ENCODE data around the gene FEN1.

Gene FEN1

DNA sequence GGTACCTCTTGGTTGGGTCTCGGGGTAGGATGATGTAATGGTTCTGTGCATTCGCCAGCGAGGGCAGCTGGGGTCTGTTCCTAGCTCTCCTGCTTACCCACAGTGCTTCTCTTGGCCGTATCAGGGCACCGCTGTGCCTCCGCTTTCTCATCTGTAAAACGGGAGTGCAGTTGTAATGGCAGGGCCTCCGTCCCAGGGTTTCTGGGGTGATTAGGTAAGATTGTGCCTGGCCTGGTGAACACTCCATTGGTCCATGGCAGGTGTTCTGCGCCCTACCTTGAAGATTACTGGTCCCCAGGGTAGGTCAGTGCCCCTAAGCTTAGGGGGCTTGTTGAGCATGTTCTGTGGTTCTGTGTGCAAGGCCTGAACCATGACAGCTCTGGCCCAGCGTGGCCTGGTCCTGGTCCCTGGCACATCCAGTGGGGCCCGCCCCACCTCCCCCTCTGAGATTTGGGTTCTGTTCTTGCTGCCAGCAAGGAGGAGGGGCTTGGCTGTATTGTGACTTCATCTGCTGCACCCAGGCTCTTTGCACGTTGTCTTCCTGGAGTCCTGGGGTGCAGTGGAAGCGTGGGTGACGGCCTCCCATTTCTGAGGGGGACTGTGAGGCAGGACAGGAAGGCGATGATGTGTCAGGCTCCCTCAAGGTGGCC is 35.4 kb upstream of the FEN1 start:
- no peak for DNase-seq

DNA sequence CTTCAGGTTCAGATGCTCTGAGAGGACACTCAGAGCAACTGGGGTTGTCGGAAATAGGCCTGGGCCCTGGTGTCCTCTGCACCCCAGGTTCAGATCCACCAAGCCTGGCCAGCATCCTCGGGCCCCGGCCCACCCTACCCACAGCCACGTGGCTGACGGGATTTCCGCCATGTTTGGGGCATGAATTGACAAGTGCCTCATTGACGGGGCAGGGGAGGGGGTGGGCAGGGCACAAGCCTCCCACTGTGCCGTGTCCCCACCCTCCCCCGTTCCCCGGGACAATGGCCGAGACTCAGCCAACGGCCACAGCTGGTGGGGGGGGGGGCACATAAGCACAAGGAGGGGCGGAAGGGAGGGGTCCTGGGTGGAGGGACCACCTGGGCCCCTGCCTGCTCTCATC is 31.8 kb upstream of the FEN1 start:
- DNase-seq, result no peak

DNA sequence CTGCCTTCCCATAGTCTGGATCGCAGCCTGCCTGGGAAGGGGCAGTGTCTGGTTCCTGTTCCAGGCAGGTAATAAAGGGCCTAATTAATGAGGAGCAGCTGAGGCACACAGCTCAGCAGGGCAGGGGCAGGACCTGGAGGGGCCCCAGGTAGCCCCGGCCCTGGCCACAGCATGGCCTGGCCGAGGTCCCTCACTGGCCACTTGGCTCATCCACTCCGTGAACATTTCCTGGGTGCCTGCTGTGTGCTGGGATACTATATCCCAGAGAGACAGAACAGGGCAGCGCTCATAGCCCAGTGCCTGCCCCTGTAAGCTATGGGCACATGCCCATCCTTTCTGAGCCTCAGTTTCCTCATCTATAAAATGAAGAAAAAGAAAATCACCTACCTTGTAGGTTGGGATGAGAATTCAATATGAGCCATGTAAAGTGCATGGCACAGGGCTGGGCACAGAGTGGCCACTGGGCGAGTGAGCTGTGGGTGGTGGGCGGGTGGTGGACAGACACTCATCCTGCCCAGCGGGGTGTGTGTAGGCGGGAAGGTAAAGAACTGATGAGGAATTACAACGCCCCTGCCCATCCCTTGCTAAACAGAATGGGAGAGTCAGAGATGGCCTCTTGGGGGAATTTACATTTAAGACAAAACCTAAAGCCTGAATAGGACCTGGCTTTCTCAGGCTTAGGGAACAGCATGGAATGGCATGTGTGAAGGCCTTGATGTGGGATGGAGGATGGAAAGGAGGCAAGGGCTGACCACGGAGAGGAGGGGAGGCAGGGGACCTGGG is 31.1 kb upstream of the FEN1 start:
- DNase-seq, result no peak

DNA sequence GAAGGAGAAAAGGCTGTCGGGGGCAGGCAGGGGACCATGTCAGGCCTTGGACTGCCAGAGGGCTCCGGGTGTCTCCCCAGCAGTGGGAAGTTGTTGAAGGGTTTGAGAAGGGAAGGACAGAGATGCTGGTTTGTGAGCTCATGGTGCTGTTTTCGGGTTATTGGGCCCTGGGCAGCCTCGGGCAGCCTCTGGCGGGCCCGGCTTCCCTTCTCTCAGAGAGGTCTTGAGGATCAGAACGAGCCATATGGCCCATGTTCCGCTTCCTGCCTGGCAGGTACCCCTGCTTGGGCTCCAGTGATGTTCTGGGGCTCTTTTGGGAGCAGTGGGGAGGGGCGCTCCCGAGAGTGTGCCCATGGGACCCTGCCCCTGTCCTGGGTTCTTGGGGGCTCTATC is 30.5 kb upstream of the FEN1 start:
- no peak for DNase-seq

DNA sequence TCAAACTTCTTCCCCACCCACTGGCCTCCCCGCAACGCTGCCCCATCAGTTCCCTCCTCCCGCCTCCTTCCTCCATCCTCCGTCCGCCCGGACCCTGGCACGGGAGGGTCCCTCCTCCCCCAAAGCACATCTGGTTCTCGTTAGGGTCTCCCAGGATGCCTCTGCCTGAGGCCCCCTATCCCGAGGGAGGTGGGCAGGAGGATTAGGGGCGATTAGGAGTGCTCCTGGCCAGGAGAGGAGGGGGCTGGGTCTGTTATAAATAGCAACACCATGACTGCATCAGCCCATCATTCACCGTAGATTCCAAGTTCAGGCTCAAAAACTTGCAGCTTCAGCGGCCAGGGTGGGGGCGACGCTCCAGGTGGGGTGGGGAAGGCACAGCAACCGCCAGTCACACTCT is 29.9 kb upstream of the FEN1 start:
- no peak for DNase-seq

DNA sequence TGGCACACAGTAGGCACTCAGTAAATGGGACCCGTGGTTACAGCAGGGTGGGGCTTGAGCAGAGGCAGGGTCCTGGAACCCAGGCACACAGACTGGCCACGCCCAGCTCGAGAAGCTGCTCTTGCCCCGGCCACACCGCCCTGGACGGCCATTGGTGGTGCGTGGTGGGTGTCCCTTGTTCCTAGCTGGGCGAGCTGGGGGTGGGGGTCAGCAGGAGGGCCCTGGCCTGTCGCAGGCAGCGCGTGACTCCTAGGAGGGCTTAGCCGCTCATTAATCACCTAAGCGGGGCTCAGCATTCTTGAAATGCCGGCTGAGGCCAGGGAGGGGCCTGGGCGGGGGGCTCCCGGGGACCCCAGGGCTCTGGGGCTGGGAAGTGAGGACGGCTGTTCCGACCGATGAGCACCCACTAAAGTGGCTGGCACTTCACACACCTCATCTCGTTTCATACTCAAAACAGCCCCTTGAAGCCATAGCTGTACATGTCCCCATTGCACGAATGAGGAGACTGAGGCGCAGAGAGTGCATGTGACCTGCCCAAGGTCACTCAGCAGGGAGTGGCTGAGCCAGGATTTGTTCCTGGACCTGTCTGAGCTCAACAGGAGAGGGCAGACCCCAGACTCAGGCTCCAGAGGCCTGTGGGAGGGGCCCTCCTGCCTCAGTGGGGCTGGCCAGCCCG is 28.6 kb upstream of the FEN1 start:
- DNase-seq, result no peak

DNA sequence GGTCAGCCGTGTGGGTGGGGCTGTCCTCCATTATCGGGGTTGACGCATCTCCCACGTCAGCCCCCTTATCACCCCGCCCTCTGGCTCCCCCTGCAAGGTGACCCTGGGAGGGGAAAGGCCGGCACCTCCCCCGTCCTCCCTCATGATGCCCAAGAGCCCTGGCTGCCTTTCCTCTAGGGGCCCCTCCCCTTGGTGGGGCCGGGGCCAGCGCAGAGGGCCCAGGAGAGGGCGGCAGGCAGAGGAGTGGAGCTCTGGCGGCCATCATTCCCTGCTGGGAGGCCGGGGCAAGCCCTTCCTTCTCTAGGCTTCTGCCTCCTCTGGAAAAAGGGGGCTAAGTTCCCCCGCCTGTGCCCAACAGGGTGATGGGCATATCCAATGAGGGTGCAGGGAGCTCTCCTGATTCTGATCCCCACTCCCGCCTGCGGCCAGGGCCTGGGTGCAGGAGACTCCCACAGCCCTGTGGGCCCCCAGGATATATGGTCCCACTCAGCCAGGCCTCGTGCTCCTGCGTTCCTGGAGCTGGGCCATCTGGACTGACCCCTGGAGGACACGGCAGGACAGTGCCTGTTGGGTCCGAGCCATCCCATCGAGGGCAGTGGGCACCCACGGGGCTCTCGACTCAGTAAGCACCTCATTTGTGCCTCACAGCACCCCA is 28.0 kb upstream of the FEN1 start:
- no peak for DNase-seq

DNA sequence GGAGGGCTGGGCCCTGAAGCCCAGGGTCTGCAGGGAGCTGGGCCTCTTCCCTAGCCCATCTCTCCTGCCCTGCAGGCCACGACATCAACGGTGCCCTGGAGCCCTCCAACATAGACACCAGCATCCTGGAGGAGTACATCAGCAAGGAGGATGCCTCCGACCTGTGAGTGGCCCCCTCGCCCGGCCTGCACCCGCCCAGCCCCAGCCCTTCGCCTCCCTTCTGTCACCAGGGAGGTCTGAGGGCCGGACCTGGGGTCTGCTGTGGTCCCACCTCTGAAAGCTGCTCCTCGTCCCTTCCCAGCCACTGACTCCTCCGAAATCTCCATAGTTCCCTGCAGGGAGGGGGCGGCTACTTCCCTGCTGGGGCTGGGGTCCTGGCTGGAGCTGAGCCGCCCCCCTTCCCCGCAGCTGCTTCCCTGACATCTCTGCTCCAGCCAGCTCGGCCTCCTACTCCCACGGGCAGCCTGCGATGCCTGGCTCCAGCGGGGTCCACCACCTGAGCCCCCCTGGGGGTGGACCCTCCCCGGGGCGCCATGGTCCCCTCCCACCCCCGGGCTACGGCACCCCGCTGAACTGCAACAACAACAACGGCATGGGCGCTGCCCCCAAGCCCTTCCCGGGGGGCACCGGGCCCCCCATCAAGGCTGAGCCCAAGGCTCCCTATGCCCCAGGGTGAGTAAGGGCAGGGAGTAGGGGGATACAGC is 27.0 kb upstream of the FEN1 start:
- no peak for DNase-seq

DNA sequence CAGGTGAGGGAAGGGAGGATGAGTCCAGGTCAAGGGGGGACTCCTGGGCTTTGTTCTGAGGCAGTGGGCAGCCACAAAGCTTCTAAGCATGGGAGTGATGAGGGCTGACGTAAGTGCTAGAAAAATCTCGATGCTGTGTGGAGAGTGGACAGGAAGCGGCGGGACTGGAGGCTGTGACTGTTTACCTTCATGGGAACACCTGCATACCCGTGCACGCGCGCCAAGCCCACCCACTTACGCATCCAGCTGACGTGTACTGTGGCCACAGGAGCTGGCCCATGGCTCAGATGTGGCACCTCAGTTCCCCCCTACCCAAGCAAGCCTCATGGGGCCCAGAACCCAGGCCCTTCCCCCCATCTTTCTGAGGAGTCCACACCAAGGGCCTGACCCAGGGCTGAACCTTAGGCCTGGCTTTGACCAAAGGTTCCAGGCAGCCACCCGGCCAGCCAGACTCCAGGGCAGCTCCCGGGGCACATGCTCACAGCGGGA is 26.3 kb upstream of the FEN1 start:
- no peak for DNase-seq

DNA sequence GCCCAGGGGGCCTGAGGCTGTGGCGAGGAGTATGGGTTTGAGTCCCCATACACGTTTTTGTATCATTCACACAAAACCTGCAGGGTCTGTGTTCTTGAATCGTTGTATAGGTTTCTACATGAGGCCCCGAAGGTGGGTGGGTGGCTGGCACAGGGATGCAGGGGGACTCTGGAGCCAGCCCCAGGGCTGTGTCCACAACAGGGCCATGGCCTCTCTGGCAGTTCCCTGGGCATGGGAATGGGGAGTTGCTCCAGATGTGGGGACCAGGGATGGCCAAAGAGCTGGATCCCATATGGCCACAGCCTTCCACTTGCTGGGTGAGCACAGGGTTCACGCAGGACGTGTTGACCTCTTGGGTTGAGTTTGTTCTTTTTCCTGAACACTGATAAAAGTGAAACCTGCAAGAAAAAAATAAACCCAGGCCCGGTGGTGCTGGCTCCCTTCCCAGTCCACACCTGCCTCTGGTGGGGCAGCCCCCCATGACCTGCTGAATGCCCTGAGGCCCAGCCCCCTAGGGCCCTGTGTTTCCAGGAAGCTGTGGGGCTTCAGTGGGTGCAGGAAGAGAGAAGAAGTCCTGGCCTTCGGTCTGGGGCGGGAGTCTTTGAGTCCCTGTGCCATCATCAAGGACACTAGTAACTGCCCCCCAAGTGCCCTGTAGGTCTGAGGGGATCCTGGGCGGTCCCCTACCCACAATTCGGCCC is 24.2 kb upstream of the FEN1 start:
- no peak for DNase-seq

DNA sequence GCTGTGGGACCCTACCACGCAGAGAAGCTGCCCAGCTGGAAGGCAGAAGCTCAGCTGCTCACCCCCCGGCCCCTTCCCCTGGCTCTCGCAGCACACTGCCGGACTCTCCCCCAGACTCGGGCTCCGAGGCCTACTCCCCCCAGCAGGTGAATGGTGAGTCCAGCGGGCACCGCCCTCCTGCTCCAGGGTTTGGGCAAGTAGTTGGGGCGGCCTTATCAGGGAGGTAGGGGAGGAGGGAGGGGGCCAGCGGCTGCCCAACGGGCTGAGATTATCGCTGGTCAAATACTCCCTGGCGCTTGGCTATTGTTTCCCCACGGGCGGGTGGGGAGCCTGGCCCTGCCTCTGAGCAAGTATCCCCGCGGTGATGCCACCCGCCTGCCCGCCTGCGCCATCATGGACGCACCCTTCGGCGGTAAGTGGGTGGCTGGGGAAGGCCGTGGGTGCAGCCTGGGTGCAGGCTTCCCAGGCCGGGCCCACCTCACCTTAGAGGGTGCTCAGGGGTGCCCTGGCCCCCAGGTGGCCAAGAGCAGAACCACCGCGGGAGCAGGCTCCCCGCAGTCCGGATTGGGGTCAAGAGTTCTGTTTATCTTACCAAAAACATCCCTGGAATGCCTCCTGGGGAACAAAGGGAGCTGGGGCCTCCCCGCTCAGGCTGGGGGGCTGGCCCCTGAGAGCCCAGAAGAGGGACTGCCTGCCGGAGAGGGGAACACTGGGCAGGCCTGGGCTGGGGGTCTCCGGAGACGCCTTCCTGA is 23.4 kb upstream of the FEN1 start:
- DNase-seq, result no peak

DNA sequence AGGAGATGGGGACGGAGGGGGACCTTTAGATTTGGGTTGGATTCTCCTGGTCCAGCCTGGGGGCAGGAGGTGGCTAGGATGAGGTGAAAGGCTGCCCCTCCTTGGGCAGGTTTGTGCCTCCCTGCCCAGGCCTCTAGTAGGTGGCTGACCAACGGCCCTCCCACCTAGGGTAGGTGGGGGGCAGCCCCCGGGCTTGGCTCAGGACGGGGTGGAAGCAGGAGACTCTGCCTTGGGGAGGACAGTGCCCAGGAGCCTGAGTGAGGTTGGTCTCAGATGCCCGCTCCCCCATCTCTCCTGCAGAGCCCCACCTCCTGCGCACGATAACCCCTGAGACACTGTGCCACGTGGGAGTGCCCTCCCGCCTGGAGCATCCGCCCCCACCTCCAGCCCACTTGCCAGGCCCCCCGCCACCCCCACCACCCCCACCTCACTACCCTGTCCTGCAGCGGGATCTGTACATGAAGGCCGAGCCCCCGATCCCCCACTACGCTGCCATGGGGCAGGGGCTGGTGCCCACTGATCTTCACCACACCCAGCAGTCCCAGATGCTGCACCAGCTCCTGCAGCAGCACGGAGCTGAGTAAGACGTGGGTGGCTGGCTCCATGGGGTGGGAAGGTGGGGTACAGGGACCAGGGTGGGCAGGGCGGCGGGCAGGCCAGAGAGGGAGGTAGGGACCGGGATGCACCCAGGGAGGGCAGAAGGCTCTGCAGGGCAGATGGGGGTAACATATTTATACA is 22.6 kb upstream of the FEN1 start:
- no peak for DNase-seq

DNA sequence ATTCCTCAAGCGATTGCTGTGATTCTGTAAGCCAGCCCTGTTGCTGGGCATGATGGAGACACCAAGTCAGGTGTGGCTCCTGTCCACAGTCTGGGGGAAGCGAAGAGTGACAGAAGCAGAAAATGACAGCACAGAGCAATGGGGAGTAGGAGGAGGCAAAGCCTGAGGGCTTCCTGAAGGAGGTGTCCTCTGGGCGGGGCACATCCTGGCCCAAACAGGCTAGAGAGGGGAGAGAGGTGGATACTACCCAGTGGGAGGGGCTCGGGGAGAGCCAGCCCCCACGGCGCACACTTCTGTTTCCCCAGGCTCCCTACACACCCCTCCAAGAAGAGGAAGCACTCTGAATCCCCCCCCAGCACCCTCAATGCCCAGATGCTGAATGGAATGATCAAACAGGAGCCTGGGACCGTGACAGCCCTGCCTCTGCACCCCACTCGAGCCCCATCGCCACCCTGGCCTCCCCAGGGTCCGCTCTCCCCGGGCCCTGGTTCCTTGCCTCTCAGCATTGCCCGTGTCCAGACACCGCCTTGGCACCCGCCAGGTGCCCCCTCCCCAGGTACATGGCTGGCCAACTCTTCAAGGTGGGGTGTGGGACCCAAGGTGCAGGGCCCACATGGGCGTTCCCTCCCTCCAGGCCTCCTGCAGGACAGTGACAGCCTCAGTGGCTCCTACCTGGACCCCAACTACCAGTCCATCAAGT is 21.4 kb upstream of the FEN1 start:
- no peak for DNase-seq

DNA sequence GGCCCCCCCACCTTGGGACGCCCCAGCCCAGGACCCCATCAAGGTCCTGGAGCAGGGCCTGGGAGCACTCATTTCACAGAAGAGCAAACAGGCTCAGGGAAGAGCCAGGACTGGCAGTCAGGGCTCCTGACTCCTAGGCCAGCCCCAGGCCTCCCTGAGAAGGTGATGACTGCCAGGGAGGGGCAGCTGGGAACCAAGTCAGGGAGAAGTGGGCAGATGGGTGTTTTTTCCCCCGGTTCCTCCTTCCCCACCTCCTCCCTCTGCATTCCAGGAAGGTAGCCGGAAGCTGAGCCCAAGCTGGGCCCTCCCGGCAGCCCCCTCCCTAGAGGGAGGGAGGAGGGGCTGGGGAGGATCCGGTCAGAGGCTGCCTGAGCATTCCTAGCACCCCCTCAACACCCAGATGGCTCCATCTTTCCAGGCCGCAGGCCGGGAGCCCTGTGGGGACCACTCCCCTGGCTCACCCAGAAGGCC is 20.7 kb upstream of the FEN1 start:
- DNase-seq, result no peak

DNA sequence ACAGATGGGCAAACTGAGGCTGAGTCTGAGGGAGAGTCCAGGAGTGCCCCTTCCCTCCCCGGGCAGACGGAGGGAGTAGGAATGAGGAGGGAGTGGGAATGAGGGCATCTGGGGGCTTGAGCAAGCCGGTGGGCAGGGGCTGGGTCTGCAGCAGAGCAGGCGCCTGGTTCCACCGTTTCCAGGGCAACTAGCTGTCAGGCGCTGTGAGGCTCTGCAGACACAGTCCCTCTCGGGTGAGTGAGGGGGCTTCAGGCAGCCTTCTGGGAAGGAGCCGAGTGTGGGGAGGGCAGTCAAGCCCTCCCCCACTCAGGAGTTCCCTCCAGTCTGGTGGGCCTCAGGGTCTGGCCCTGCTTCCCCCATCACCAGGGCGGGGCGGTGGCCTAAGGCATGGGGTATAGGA is 19.4 kb upstream of the FEN1 start:
- no peak for DNase-seq

DNA sequence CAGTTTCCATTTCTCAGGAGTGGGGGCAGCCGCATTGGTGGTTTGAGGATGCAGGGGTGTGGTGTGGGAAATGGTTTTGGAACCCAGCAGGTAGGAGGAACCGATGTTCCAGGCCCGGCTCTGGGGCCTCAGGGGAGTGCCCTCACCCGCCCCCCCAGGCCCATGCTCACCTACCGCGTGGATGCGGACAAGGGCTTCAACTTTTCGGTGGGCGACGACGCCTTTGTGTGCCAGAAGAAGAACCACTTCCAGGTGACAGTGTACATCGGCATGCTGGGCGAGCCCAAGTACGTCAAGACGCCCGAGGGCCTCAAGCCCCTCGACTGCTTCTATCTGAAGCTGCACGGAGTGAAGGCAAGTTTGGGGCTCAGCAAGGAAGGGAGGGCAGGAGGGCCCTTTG is 18.9 kb upstream of the FEN1 start:
- no peak for DNase-seq

DNA sequence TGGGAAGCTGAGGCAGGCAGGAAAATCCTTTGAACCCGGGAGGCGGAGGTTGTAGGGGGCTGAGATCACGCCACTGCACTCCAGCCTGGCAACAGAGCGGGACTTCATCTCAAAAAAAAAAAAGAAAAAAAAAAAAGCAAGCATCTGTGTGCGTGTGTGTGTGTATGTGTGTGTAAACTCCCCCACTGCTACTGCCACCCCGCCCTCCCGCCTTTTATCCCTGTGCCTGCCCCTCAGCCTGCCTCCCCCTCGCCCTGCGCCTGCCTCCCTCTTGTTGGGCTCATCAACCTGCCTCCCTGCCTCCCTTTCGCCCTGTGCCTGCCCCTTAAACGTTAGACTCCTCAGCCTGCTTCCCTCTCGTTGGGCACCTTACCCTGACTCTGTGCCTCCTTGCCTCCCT is 18.3 kb upstream of the FEN1 start:
- no peak for DNase-seq

DNA sequence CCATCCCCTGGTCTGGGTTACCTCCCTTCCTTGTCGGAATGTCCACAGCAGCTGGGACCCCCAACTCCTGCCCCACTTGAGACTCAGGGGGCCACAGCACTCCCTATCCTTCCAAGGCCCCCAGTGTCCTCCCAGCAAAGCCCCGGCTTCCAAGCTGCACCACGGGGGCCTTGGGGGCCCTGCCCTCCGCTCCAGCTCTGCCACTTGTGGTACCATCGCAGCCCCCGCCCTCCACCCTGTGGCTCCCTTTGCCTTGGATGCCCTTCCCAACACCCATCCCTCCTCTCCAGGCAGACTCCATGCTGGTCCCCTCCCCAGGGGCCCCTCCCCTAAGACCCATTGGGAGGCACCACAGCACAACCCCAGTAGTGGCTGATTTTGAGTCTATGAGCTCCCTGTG is 17.6 kb upstream of the FEN1 start:
- DNase-seq, result no peak

DNA sequence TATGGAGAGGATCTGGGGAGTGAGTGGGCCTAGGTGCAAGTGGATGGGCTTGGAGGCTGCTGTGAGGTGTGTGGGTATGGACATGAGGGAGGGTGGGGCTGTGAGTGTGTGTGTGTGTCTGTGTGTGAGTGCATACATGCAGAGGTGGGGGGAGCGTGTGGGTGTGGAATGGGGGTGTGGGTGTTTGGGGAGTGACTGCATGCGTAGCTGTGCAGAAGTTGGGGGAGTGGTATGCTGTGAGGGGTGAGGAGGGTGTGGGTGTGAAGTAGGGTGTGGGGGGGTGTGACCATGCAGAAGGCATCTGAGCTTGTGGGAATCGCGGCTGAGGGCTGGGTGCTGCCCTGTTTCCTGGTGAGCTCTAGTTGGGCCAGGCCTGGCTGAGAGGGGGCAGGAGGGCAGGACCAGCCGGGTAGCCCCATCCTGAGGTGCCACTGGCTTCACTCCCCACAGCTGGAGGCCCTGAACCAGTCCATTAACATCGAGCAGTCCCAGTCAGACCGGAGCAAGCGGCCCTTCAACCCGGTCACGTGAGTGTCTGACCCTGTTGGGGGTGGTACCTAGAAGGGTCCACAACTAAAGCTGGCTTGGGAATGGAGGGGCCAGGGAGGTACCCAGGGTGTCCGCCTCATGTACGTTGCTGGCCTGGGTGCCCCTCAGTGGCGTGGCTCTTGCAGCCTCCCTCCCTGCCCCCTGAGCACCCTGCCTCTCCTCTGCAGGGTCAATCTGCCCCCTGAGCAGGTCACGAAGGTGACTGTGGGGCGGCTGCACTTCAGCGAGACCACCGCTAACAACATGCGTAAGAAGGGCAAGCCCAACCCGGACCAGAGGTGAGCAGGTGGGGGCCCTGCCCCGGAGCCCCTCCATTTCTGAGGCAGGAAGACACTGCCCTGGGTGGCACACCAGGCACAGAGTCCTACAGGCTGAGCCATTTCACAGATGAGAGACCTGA is 16.8 kb upstream of the FEN1 start:
- DNase-seq, result peak; percentile 29

Measured in CD4-positive, alpha-beta T cell treated with Interleukin-4 for 4 hours (primary cell).